H1 (cell line): ENCODE measurements around the gene NUP50. TPM values are rescaled to one million over a fixed set of nuclear protein-coding genes. Genes with fewer than 3 reads are reported as not detected.

ENCODE experiments used
- CTCF ChIA-PET: fragments of 300-600 bp; sonication (Branson Sonifier 250); formaldehyde crosslinking; loops from one replicate; lab custom pipeline; 2021; ENCODE audit not compliant: partially characterized antibody; lab: Charles Lee
- POLR2A ChIA-PET: fragments of 300-600 bp; sonication (Branson Sonifier 250); formaldehyde crosslinking; loops from one replicate; lab custom pipeline; 2021; ENCODE audit warnings: inconsistent platforms; ENCODE audit not compliant: partially characterized antibody; lab: Charles Lee
- DNase-seq, 2 experiments: peaks; one replicate each; pipeline versions ENCODE4 v3.0.0 to v3.0.0-alpha.2; 2010 to 2022; ENCODE audit warnings: low spot score in 2 of 2, low read depth in 1 of 2, mixed read lengths in 1 of 2
- FAIRE-seq: peaks from 2 replicates; lab custom pipeline; 2011; peaks lifted over from hg19 to GRCh38; lab: Jason Lieb, UNC
- H2AFZ ChIP-seq: 2 replicates; pipeline ENCODE4 v1.8.1; 2012; ENCODE audit warnings: low read length, inconsistent platforms
- H2AK5ac ChIP-seq: 2 replicates; pipeline ENCODE4 v1.6.1; 2013; ENCODE audit warnings: low read depth, low read length
- H2BK120ac ChIP-seq: replicated peaks from 2 replicates; pipeline ENCODE3; 2013; ENCODE audit warnings: low read depth, low read length, inconsistent platforms
- H2BK12ac ChIP-seq: 2 replicates; pipeline ENCODE4 v1.6.1; 2013; ENCODE audit warnings: low read depth, low read length
- H2BK15ac ChIP-seq: 2 replicates; pipeline ENCODE4 v1.6.1; 2013; ENCODE audit warnings: low read length
- H2BK20ac ChIP-seq: 2 replicates; pipeline ENCODE4 v1.6.1; 2013; ENCODE audit warnings: low read length
- H2BK5ac ChIP-seq: 2 replicates; pipeline ENCODE4 v1.6.1; 2013; ENCODE audit warnings: low read depth, low read length
- H3K14ac ChIP-seq: 2 replicates; pipeline ENCODE4 v1.6.1; 2013; ENCODE audit warnings: inconsistent platforms; ENCODE audit not compliant: insufficient read length
- H3K18ac ChIP-seq: 2 replicates; pipeline ENCODE4 v1.6.1; 2013; ENCODE audit warnings: low read length; ENCODE audit errors: extremely low read depth
- H3K23ac ChIP-seq: 2 replicates; pipeline ENCODE4 v1.6.1; 2013; ENCODE audit warnings: inconsistent platforms; ENCODE audit not compliant: insufficient read length
- H3K23me2 ChIP-seq: 2 replicates; pipeline ENCODE4 v1.6.1; 2013; ENCODE audit warnings: low read depth, low read length
- H3K27ac ChIP-seq: 2 replicates; pipeline ENCODE4 v1.6.1; 2011; ENCODE audit warnings: low read depth, low read length, inconsistent platforms
- H3K27me3 ChIP-seq, 4 experiments: replicated peaks in 1 of 4; 1 replicate in 1 of 4; 2 replicates in 3 of 4; pipeline versions ENCODE4 v1.6.1 to v1.8.1; 2011 to 2013; ENCODE audit warnings: low read length in 3 of 4, mild to moderate bottlenecking in 3 of 4, inconsistent platforms in 2 of 4, mixed read lengths in 2 of 4, moderate library complexity in 1 of 4; ENCODE audit not compliant: control insufficient read depth in 3 of 4, insufficient read depth in 3 of 4; ENCODE audit errors: extremely low read depth in 1 of 4
- H3K36me3 ChIP-seq, 4 experiments: 2 replicates each; pipeline versions ENCODE4 v1.6.1 to v1.8.1; 2011 to 2013; ENCODE audit warnings: mild to moderate bottlenecking in 4 of 4, low read length in 3 of 4, moderate library complexity in 2 of 4, control low read depth in 1 of 4, inconsistent platforms in 1 of 4; ENCODE audit not compliant: insufficient read depth in 4 of 4, control insufficient read depth in 2 of 4
- H3K4ac ChIP-seq: replicated peaks from 2 replicates; pipeline ENCODE3; 2013; ENCODE audit warnings: low read length, low read depth, mixed read lengths, inconsistent platforms; ENCODE audit not compliant: insufficient read length
- H3K4me1 ChIP-seq, 4 experiments: replicated peaks in 1 of 4; 1 replicate in 1 of 4; 2 replicates in 3 of 4; pipeline versions ENCODE4 v1.6.1 to v1.8.1; 2011 to 2013; ENCODE audit warnings: low read length in 3 of 4, inconsistent platforms in 2 of 4, mixed read lengths in 1 of 4; ENCODE audit not compliant: insufficient read depth in 4 of 4, control insufficient read depth in 3 of 4
- H3K4me2 ChIP-seq, 2 experiments: 2 replicates each; pipeline versions ENCODE4 v1.6.1 to v1.8.1; 2011 to 2013; ENCODE audit warnings: low read depth in 2 of 2, low read length in 2 of 2, control low read depth in 1 of 2, inconsistent platforms in 1 of 2, mild to moderate bottlenecking in 1 of 2; ENCODE audit not compliant: insufficient read depth in 1 of 2
- H3K4me3 ChIP-seq, 4 experiments: fragments of 200-600, 300-600 bp in 1 of 4; sonication (generic), shearing (Covaris generic), sonication (Bioruptor Twin) in 1 of 4; 2 replicates each; pipeline versions ENCODE4 v1.5.1 to v1.8.1; 2011 to 2016; ENCODE audit warnings: low read length in 4 of 4, low read depth in 3 of 4, control low read depth in 2 of 4, inconsistent platforms in 2 of 4, mild to moderate bottlenecking in 2 of 4, mixed read lengths in 1 of 4, moderate library complexity in 1 of 4; ENCODE audit not compliant: insufficient read depth in 2 of 4; ENCODE audit errors: extremely low read depth in 1 of 4
- H3K56ac ChIP-seq: replicated peaks from 2 replicates; pipeline ENCODE3; 2013; ENCODE audit warnings: low read depth, mild to moderate bottlenecking, mixed read lengths, low read length, inconsistent platforms; ENCODE audit not compliant: insufficient read length
- H3K79me1 ChIP-seq: 2 replicates; pipeline ENCODE4 v1.6.1; 2013; ENCODE audit warnings: low read depth, low read length, control low read depth
- H3K79me2 ChIP-seq, 2 experiments: 2 replicates each; pipeline versions ENCODE4 v1.6.1 to v1.8.1; 2012 to 2013; ENCODE audit warnings: low read length in 2 of 2, mild to moderate bottlenecking in 2 of 2, inconsistent platforms in 1 of 2; ENCODE audit not compliant: insufficient read depth in 2 of 2, control insufficient read depth in 1 of 2
- H3K9ac ChIP-seq, 4 experiments: replicated peaks in 1 of 4; 1 replicate in 1 of 4; 2 replicates in 3 of 4; pipeline versions ENCODE4 v1.6.1 to v1.8.1; 2011 to 2013; ENCODE audit warnings: low read depth in 3 of 4, low read length in 3 of 4, control low read depth in 2 of 4, mild to moderate bottlenecking in 2 of 4, moderate library complexity in 2 of 4, inconsistent platforms in 1 of 4; ENCODE audit errors: extremely low read depth in 1 of 4
- H3K9me3 ChIP-seq, 2 experiments: 2 replicates each; pipeline versions ENCODE4 v1.6.1 to v1.8.1; 2012 to 2013; ENCODE audit warnings: mild to moderate bottlenecking in 2 of 2, moderate library complexity in 2 of 2, control low read depth in 1 of 2, inconsistent platforms in 1 of 2, low read depth in 1 of 2, low read length in 1 of 2, mixed read lengths in 1 of 2; ENCODE audit not compliant: insufficient read depth in 2 of 2
- H4K20me1 ChIP-seq, 2 experiments: replicated peaks in 1 of 2; 2 replicates each; pipeline versions ENCODE3 to v1.8.1; 2011 to 2013; ENCODE audit warnings: inconsistent platforms in 2 of 2, low read length in 2 of 2, mild to moderate bottlenecking in 1 of 2; ENCODE audit not compliant: insufficient read depth in 2 of 2, control insufficient read depth in 1 of 2
- H4K5ac ChIP-seq: 2 replicates; pipeline ENCODE4 v1.6.1; 2013; ENCODE audit warnings: low read length, low read depth, mixed read lengths, inconsistent platforms; ENCODE audit not compliant: insufficient read length
- H4K8ac ChIP-seq: 2 replicates; pipeline ENCODE4 v1.8.0; 2013; ENCODE audit warnings: mild to moderate bottlenecking, moderate library complexity, low read length, inconsistent platforms; ENCODE audit not compliant: insufficient read depth; ENCODE audit errors: extremely low read depth
- H4K91ac ChIP-seq: replicated peaks from 2 replicates; pipeline ENCODE3; 2013; ENCODE audit warnings: low read length, mixed read lengths, inconsistent platforms; ENCODE audit not compliant: insufficient read length
- CBX8 ChIP-seq: fragments of 300-800, 300-1000 bp; sonication (generic); IDR thresholded peaks from 2 replicates; pipeline ENCODE4 v1.7.1; 2016; ENCODE audit warnings: low read depth, low read length, borderline replicate concordance
- CHD1 ChIP-seq: IDR thresholded peaks from 2 replicates; pipeline ENCODE4 v1.6.1; 2012; ENCODE audit warnings: low read depth, low read length, improper control_type of control experiment
- HDAC6 ChIP-seq: IDR thresholded peaks from one replicate; pipeline ENCODE4 v1.7.1; 2012; ENCODE audit warnings: low read depth, mild to moderate bottlenecking, inconsistent platforms, low read length, moderate library complexity
- KDM5A ChIP-seq: fragments of 200-600 bp; IDR thresholded peaks from 2 replicates; pipeline ENCODE4 v1.7.1; 2012; ENCODE audit warnings: mild to moderate bottlenecking, low read length, inconsistent platforms, mixed read lengths
- NRF1 ChIP-seq: IDR thresholded peaks from 2 replicates; pipeline ENCODE4 v1.6.1; 2011; ENCODE audit warnings: mild to moderate bottlenecking, low read depth, low read length, improper control_type of control experiment
- SIRT6 ChIP-seq: IDR thresholded peaks from one replicate; pipeline ENCODE4 v1.7.1; 2012; ENCODE audit warnings: low read length, inconsistent platforms
- SIX5 ChIP-seq: IDR thresholded peaks from 2 replicates; pipeline ENCODE4 v1.6.1; 2011; ENCODE audit warnings: mild to moderate bottlenecking, low read depth, low read length
- SP1 ChIP-seq: IDR thresholded peaks from 2 replicates; pipeline ENCODE4 v1.6.1; 2011; ENCODE audit warnings: low read depth, low read length
- TAF7 ChIP-seq: optimal IDR thresholded peaks from 2 replicates; pipeline ENCODE3; 2011; ENCODE audit warnings: low read depth, mild to moderate bottlenecking, inconsistent platforms, low read length, moderate library complexity, borderline replicate concordance
- TCF12 ChIP-seq: IDR thresholded peaks from 2 replicates; pipeline ENCODE4 v1.6.1; 2011; ENCODE audit warnings: low read depth, mild to moderate bottlenecking, low read length
- TEAD4 ChIP-seq: IDR thresholded peaks from 2 replicates; pipeline ENCODE4 v1.6.1; 2012; ENCODE audit warnings: low read depth, low read length, inconsistent platforms, mixed read lengths
- WGBS, 2 experiments: shearing (Covaris generic) in 1 of 2; methylation state at CpG; one replicate each; pipeline versions ENCODE4 v1.1.6 to v1.1.7; 2013 to 2015; ENCODE audit warnings: low lambda C conversion rate in 2 of 2, mixed read lengths in 2 of 2, inconsistent platforms in 1 of 2, low coverage in 1 of 2, missing lambda C conversion rate in 1 of 2; ENCODE audit not compliant: insufficient replicate concordance in 2 of 2, insufficient coverage in 1 of 2, insufficient read length in 1 of 2; ENCODE audit errors: extremely low coverage in 1 of 2, missing lambda C conversion rate in 1 of 2; 5-methylcytosine and 5-hydroxymethylcytosine counted together
- polyA plus RNA-seq, 7 experiments: library from polyadenylated mRNA; depleted of rRNA in 3 of 7; stranded (reverse) in 5 of 7; unstranded in 2 of 7; fragments of >200 nt in 5 of 7; fragments of 200-250 nt in 2 of 7; gene quantifications; 1 replicate in 5 of 7; 2 replicates in 1 of 7; 4 replicates in 1 of 7; pipeline versions ENCODE4 v1.2.1 to v1.2.3, GENCODE V29; 2011 to 2013; ENCODE audit warnings: missing spikeins in 2 of 7, mixed read lengths in 2 of 7
- total RNA-seq: library from RNA; stranded (reverse); fragmentation: NEBNext Ultra II Directional; extraction: Animal tissue kit (Norgen Biotek cat#: 25700); gene quantifications from 2 replicates; pipeline ENCODE4 v1.2.1, GENCODE V29; 2021
- TF ChIP-seq, protein P1 (sequence below): IDR thresholded peaks from 2 replicates; pipeline ENCODE4 v1.6.1; 2011; ENCODE audit warnings: low read length, improper control_type of control experiment

Gene NUP50
- total and polyA plus RNA-seq, 2 of the 8 experiments (the other 6 are each of a cell fraction or from before 2014, with no cell fraction given): 20.0 to 112 TPM

DNA sequence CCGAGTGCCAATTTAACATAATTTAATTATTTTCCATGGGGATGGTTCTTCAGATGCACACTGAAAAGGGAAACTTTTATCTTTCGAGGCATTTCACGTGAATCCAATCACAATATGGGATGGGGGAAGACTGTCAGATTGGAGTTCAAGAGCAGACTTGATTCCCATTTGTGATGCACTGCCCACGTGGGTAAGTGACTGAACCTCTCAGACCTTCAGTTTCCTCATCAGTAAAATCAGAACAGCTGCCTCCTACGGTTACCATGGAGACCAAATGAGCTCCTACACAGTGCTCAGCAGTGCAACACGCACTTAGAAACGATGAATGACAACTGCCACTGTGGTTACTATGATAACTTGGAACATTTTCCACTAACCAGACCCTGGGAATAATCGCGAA, 55.3 kb downstream of the NUP50 start:
- no peak overlapping the region for H3K18ac ChIP-seq
- no peak overlapping the region for H2BK5ac ChIP-seq
- no peak overlapping the region for H4K5ac ChIP-seq
- H3K79me1 ChIP-seq: peaks cover 14% of the 10 kb centered on the region
- no peak overlapping the region for H3K4ac ChIP-seq
- WGBS, 2 experiments: 82% methylated on average over 9 of the region's 9 CpGs; no CpG with 5 or more reads in 1 of the 2 experiments
- peaks cover 0 to 27% of the 10 kb centered on the region in 2 experiments; a peak in 2 of 4 replicates for H3K79me2 ChIP-seq
- H3K14ac ChIP-seq: no peak overlapping the region
- no peaks in the 10 kb centered on the region for H3K9me3 ChIP-seq
- FAIRE-seq (no peak), DNase-seq (no peak)
- H4K8ac ChIP-seq: no peak overlapping the region
- no peak overlapping the region for H2BK15ac ChIP-seq
- ChIA-PET POLR2A (interaction anchor here (1.0 to 1.6 kb wide), 2 partner anchors 14 to 225 kb away, joined by 3 to 4 read pairs; no protein-coding TSS in a partner anchor), CTCF (interaction anchor here (1.0 to 2.7 kb wide), 6 partner anchors 9 to 46 kb away, joined by 3 to 22 read pairs (median 6); no protein-coding TSS in a partner anchor)
- H2AFZ ChIP-seq: no peak overlapping the region
- H3K36me3 ChIP-seq: no peaks in the 10 kb centered on the region
- peaks cover 3 to 12% (median 5%) of the 10 kb centered on the region in 4 experiments; a peak in 5 of 7 replicates for H3K4me1 ChIP-seq
- H4K20me1 ChIP-seq: peaks cover 5 to 26% of the 10 kb centered on the region in 2 experiments
- H3K4me2 ChIP-seq: no peak overlapping the region
- H3K23me2 ChIP-seq: no peaks in the 10 kb centered on the region
- no peak overlapping the region for H2AK5ac ChIP-seq
- H2BK12ac ChIP-seq: no peak overlapping the region
- H3K56ac ChIP-seq: no peak overlapping the region
- H3K23ac ChIP-seq: no peak overlapping the region
- H2BK120ac ChIP-seq: no peak overlapping the region
- H3K9ac ChIP-seq: no peak overlapping the region
- H2BK20ac ChIP-seq: no peak overlapping the region
- H3K27me3 ChIP-seq: no peaks in the 10 kb centered on the region
- H3K27ac ChIP-seq: no peak overlapping the region
- H4K91ac ChIP-seq: no peak overlapping the region
- H3K4me3 ChIP-seq: no peak overlapping the region
- TF ChIP-seq CHD1 (no peak), SIX5 (no peak), NRF1 (no peak), SP1 (no peak), KDM5A (no peak), CBX8 (no peak), SIRT6 (no peak), TAF7 (no peak), TCF12 (no peak), TEAD4 (no peak), HDAC6 (no peak)
- TF ChIP-seq, protein P1, sequence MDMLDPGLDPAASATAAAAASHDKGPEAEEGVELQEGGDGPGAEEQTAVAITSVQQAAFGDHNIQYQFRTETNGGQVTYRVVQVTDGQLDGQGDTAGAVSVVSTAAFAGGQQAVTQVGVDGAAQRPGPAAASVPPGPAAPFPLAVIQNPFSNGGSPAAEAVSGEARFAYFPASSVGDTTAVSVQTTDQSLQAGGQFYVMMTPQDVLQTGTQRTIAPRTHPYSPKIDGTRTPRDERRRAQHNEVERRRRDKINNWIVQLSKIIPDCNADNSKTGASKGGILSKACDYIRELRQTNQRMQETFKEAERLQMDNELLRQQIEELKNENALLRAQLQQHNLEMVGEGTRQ: no peak
